IMR-90 (cell line): ENCODE results near the gene SPDYE4. TPM values are rescaled to one million over a fixed set of nuclear protein-coding genes. Genes with fewer than 3 reads are reported as not detected.

Experiments
- ATAC-seq: fragments of 200-7000 bp; cut with Tn5 transposase; 2 replicates; pipeline ENCODE4 v1.9.1; 2020; ENCODE audit warnings: low read depth, mild to moderate bottlenecking, moderate library complexity
- BruUV-seq: library from RNA; stranded (reverse); fragments of 400-500 nt; replicated peaks from 2 replicates; lab custom pipeline; 2021; lab: Mats Ljungman, UMichigan
- CTCF ChIA-PET: fragments of 300-600 bp; formaldehyde crosslinking; extraction: SDS; loops from one replicate; lab custom pipeline; 2021; ENCODE audit warnings: antibody characterized with exemption; lab: Yijun Ruan, JAX
- POLR2A ChIA-PET: fragments of 300-600 bp; sonication (Branson Sonifier 250); formaldehyde crosslinking; loops from one replicate; lab custom pipeline; 2022; ENCODE audit warnings: antibody characterized with exemption; ENCODE audit not compliant: unreplicated experiment; lab: Charles Lee
- DNase-seq: peaks from one replicate; pipeline ENCODE4 v3.0.0; 2013
- H2AFZ ChIP-seq: replicated peaks from 2 replicates; pipeline ENCODE3; 2013; ENCODE audit warnings: low read length, mild to moderate bottlenecking; ENCODE audit not compliant: poor library complexity
- H2AK5ac ChIP-seq: 2 replicates; pipeline ENCODE4 v1.6.1; 2013; ENCODE audit warnings: low read depth, low read length, inconsistent platforms
- H2AK9ac ChIP-seq: replicated peaks from 2 replicates; pipeline ENCODE3; 2013; ENCODE audit warnings: mild to moderate bottlenecking, low read depth, low read length, moderate library complexity; ENCODE audit not compliant: poor library complexity
- H2BK120ac ChIP-seq: 2 replicates; pipeline ENCODE4 v1.6.1; 2013; ENCODE audit warnings: low read depth, low read length, inconsistent platforms
- H2BK15ac ChIP-seq: 3 replicates; pipeline ENCODE4 v1.6.1; 2013; ENCODE audit warnings: low read depth, low read length, inconsistent platforms
- H2BK20ac ChIP-seq: 2 replicates; pipeline ENCODE4 v1.6.1; 2013; ENCODE audit warnings: low read depth, mild to moderate bottlenecking, inconsistent platforms, low read length, moderate library complexity
- H2BK5ac ChIP-seq: 2 replicates; pipeline ENCODE4 v1.6.1; 2013; ENCODE audit warnings: mild to moderate bottlenecking, low read depth, low read length, inconsistent platforms; ENCODE audit not compliant: poor library complexity, severe bottlenecking
- H3K14ac ChIP-seq: replicated peaks from 2 replicates; pipeline ENCODE4 v1.6.1; 2013; ENCODE audit warnings: low read depth, low read length, inconsistent platforms
- H3K18ac ChIP-seq: 2 replicates; pipeline ENCODE4 v1.6.1; 2013; ENCODE audit warnings: low read depth, low read length, control low read depth
- H3K23ac ChIP-seq: 2 replicates; pipeline ENCODE4 v1.6.1; 2013; ENCODE audit warnings: low read depth, low read length, inconsistent platforms
- H3K27ac ChIP-seq: 2 replicates; pipeline ENCODE4 v1.5.1; 2013; ENCODE audit warnings: mild to moderate bottlenecking, control low read depth, low read length; ENCODE audit not compliant: insufficient read depth
- H3K27me3 ChIP-seq: 2 replicates; pipeline ENCODE4 v1.6.1; 2013; ENCODE audit warnings: low read length; ENCODE audit not compliant: control insufficient read depth, insufficient read depth
- H3K36me3 ChIP-seq: 2 replicates; pipeline ENCODE4 v1.6.1; 2013; ENCODE audit warnings: low read length, mixed read lengths; ENCODE audit not compliant: control insufficient read depth, insufficient read depth
- H3K4ac ChIP-seq: 2 replicates; pipeline ENCODE4 v1.6.1; 2013; ENCODE audit warnings: low read depth, low read length, inconsistent platforms
- H3K4me1 ChIP-seq: 2 replicates; pipeline ENCODE4 v1.6.1; 2013; ENCODE audit warnings: low read length, mixed read lengths; ENCODE audit not compliant: control insufficient read depth, insufficient read depth
- H3K4me2 ChIP-seq: 2 replicates; pipeline ENCODE4 v1.6.1; 2013; ENCODE audit warnings: low read depth, mild to moderate bottlenecking, control low read depth, low read length, moderate library complexity
- H3K4me3 ChIP-seq: 2 replicates; pipeline ENCODE4 v1.5.1; 2013; ENCODE audit warnings: low read depth, mild to moderate bottlenecking, control low read depth, low read length, moderate library complexity; ENCODE audit not compliant: insufficient read depth
- H3K56ac ChIP-seq: 2 replicates; pipeline ENCODE4 v1.6.1; 2013; ENCODE audit warnings: low read length, inconsistent platforms; ENCODE audit not compliant: insufficient read depth; ENCODE audit errors: extremely low read depth
- H3K79me1 ChIP-seq, 2 experiments: 2 replicates each; pipeline ENCODE4 v1.6.1; 2013; ENCODE audit warnings: low read length in 2 of 2, inconsistent platforms in 1 of 2, low read depth in 1 of 2
- H3K9ac ChIP-seq: 2 replicates; pipeline ENCODE4 v1.6.1; 2013; ENCODE audit warnings: low read depth, low read length, control low read depth
- H3K9me1 ChIP-seq: 2 replicates; pipeline ENCODE4 v1.6.1; 2013; ENCODE audit warnings: low read length, inconsistent platforms; ENCODE audit not compliant: insufficient read depth
- H3K9me3 ChIP-seq: 2 replicates; pipeline ENCODE4 v1.6.1; 2013; ENCODE audit warnings: low read length; ENCODE audit not compliant: control insufficient read depth, insufficient read depth
- H4K20me1 ChIP-seq: 2 replicates; pipeline ENCODE4 v1.6.1; 2013; ENCODE audit warnings: low read length, inconsistent platforms; ENCODE audit not compliant: insufficient read depth
- H4K5ac ChIP-seq: 2 replicates; pipeline ENCODE4 v1.6.1; 2013; ENCODE audit warnings: mild to moderate bottlenecking, low read depth, low read length, control low read depth
- H4K8ac ChIP-seq, 2 experiments: 2 replicates each; pipeline ENCODE4 v1.6.1; 2013; ENCODE audit warnings: low read depth in 2 of 2, low read length in 2 of 2, control low read depth in 1 of 2, inconsistent platforms in 1 of 2
- H4K91ac ChIP-seq: 2 replicates; pipeline ENCODE4 v1.6.1; 2013; ENCODE audit warnings: low read depth, low read length, inconsistent platforms; ENCODE audit not compliant: insufficient read depth
- BHLHE40 ChIP-seq: fragments of 150-350 bp; IDR thresholded peaks from 2 replicates; pipeline ENCODE4 v1.6.1; 2016; ENCODE audit warnings: mild to moderate bottlenecking, low read depth, low read length
- CEBPB ChIP-seq: IDR thresholded peaks from 2 replicates; pipeline ENCODE4 v1.6.1; 2012; ENCODE audit warnings: low read depth, low read length, improper control_type of control experiment
- MAZ ChIP-seq: IDR thresholded peaks from 2 replicates; pipeline ENCODE4 v1.6.1; 2012; ENCODE audit warnings: low read depth, mild to moderate bottlenecking, low read length, improper control_type of control experiment, moderate library complexity, borderline replicate concordance
- NFE2L2 ChIP-seq: fragments of 150-350 bp; IDR thresholded peaks from 2 replicates; pipeline ENCODE4 v1.6.1; 2016; ENCODE audit warnings: low read depth, mild to moderate bottlenecking, low read length
- RFX5 ChIP-seq: IDR thresholded peaks from 2 replicates; pipeline ENCODE4 v1.8.0; 2012; ENCODE audit warnings: low read depth, mild to moderate bottlenecking, low read length, moderate library complexity
- dilution Hi-C: fragments of 300-500 bp; cut with HindIII; formaldehyde crosslinking; loops from one replicate; pipeline ENCODE4 v1.14.3; 2018; ENCODE audit warnings: low sequenced_read_pairs; ENCODE audit not compliant: unreplicated experiment
- in situ Hi-C: fragments of 300-500 bp; cut with MboI; formaldehyde crosslinking; loops from 3 replicates; pipeline ENCODE4 v1.14.3; 2019; ENCODE audit warnings: low sequenced_read_pairs, inconsistent platforms, mixed read lengths
- intact Hi-C: fragments of 100-400 bp; cut with micrococcal nuclease; formaldehyde crosslinking; loops from 2 replicates; pipeline ENCODE4 v1.10.0; 2022
- polyA plus RNA-seq, 3 experiments: library from polyadenylated mRNA; depleted of rRNA; stranded (reverse); fragments of >200 nt; gene quantifications; 2 replicates each; pipeline ENCODE4 v1.2.3, GENCODE V29; 2012; ENCODE audit warnings: low replicate concordance in 1 of 3
- total RNA-seq: library from RNA; depleted of rRNA; stranded (reverse); fragments of >200 nt; gene quantifications from 2 replicates; pipeline ENCODE4 v1.2.3, GENCODE V29; 2012
- TF ChIP-seq, protein P1 (sequence below): conservative IDR thresholded peaks from 2 replicates; pipeline ENCODE4 v1.5.1; 2012; ENCODE audit warnings: mild to moderate bottlenecking, low read depth, low read length, improper control_type of control experiment

Gene SPDYE4
- total and polyA plus RNA-seq, 2 of the 4 experiments (the other 2 are of a cell fraction) = not detected

DNA sequence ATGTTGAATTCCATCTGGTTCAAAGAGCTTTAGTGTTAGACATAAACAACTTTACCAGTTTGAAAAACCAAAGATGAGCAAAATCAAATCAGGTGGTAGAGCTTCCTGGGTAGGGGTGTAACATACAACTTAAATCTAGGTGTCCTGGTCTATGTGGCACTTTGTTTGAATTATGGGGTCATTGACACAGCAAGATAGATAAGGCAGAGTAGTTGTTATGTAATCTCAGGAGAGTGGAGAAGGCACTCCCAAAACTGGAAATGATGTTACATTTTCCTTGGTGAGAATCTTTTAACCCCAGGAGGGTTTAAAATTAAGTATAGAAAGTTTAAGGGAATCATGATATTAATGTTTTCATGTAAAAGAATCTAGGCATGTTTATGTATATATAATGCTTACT is 45.6 kb downstream of the SPDYE4 start:
- Histone ChIP-seq H2BK20ac (no peak overlapping the region), H2BK5ac (no peak overlapping the region), H2AK9ac (no peak overlapping the region), H2AK5ac (no peak overlapping the region), H3K9me3 (no peaks in the 10 kb centered on the region), H3K18ac (no peak overlapping the region), H2BK15ac (no peak overlapping the region), H3K56ac (no peak overlapping the region), H3K9ac (no peak overlapping the region), H2BK120ac (no peak overlapping the region), H3K4me3 (no peak overlapping the region), H3K79me1 (no peaks in the 10 kb centered on the region), H4K8ac (no peak overlapping the region), H3K27me3 (no peaks in the 10 kb centered on the region), H3K23ac (no peak overlapping the region), H3K4me2 (no peak overlapping the region), H3K9me1 (no peaks in the 10 kb centered on the region), H3K14ac (no peak overlapping the region), H4K5ac (no peak overlapping the region), H3K4ac (no peak overlapping the region), H4K20me1 (no peaks in the 10 kb centered on the region), H2AFZ (no peak overlapping the region), H3K27ac (no peak overlapping the region), H3K4me1 (no peaks in the 10 kb centered on the region), H4K91ac (no peak overlapping the region), H3K36me3 (no peaks in the 10 kb centered on the region)
- no TSS peak for BruUV-seq
- intact Hi-C loops = no loop called here
- ChIA-PET CTCF (no interaction called here), POLR2A (no interaction called here)
- TF ChIP-seq MAZ = no peak
- no peak for TF ChIP-seq NFE2L2
- TF ChIP-seq RFX5 = no peak
- TF ChIP-seq, protein P1, sequence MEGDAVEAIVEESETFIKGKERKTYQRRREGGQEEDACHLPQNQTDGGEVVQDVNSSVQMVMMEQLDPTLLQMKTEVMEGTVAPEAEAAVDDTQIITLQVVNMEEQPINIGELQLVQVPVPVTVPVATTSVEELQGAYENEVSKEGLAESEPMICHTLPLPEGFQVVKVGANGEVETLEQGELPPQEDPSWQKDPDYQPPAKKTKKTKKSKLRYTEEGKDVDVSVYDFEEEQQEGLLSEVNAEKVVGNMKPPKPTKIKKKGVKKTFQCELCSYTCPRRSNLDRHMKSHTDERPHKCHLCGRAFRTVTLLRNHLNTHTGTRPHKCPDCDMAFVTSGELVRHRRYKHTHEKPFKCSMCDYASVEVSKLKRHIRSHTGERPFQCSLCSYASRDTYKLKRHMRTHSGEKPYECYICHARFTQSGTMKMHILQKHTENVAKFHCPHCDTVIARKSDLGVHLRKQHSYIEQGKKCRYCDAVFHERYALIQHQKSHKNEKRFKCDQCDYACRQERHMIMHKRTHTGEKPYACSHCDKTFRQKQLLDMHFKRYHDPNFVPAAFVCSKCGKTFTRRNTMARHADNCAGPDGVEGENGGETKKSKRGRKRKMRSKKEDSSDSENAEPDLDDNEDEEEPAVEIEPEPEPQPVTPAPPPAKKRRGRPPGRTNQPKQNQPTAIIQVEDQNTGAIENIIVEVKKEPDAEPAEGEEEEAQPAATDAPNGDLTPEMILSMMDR = no peak
- TF ChIP-seq CEBPB = peak; percentile 37; the same call in 1 of the 2 replicates
- TF ChIP-seq BHLHE40 = no peak
- in situ Hi-C loops = no loop called here
- ATAC-seq (no peak), DNase-seq (no peak)
- dilution Hi-C loops = no loop called here
